NCI-H128 (cell line): ENCODE results near the gene GLIS1.

Source experiments
- DNase-seq: peaks from one replicate; lab custom pipeline; 2025; ENCODE audit not compliant: unreplicated experiment; lab: John Stamatoyannopoulos, UW

GLIS1 gene

DNA sequence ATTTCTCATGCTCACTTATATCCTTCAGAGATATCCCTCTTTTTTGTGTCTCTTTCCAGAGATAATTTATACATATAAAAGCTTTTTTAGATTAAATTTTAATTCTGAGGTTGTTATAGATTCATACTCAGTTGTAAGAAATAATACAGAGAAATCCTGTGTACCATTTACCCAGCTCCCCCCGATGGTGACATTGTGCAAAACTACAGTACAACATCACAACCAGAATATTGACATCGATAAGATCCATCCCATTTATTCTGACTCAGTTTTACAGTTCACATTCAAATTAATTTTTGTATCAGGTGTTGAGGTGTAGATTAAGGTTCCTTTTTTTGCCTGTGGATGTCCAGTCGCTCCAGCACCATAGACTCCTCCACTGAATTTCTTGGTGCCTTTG is 265.5 kb downstream of the GLIS1 start:
- no peak for DNase-seq

DNA sequence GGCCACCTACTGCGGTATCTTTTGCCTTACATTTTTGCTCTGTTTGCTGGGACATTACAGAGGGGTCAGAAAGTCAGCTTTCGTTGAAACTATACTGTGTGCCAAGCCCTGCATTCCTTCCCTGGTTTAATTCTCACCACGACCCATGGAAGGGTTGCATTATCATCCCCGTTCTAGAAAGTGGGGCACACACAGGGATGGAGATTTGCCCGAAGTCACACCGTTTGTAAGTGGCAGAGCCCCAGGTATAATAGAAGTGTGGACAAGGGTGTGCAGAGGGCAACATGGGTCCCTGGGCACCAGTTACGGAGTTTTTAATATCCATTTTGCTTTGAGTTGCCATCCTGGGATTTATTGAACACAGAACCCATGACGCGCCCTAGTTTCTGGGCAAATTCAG is 268.0 kb downstream of the GLIS1 start:
- no peak for DNase-seq

DNA sequence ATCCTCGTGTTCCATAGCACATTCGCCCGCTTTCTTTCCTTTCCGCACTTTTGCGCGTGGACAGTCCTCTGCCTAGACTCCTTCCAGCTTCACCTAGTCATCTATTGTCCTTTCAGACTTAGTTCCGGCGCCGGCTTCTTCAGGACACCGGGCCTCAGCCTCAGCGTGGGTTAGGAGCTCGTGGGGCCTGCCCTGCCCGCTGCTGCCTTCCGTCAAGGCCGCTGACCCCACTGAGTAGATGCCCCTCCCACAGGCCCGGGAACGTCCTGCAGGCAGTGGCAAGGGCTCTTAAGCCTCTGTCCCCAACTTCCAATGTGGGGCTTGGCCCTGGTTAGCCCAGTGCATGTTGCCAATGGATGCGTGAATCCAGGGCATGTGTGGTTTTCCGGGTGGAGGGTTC is 268.4 kb downstream of the GLIS1 start:
- no peak for DNase-seq

DNA sequence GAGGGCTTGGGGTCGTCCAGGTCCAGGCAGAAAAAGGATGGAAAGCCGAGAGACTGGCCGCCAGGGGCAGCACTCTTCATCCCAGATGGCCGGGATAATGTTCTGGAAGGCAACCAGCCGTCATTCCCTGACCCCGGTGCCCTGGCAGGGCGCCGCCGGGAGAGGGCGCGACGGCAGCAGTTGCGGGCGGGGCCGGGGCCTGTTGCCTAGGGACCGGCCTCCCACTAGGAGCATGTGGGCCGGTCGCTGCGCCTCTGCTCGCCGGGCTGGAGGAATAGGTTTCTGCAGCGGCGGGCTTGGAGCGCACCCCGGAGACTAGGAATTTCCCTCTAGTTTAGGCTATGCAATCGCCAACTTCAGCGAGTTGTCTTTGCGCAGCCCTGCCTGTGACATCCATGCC is 268.8 kb downstream of the GLIS1 start:
- no peak for DNase-seq

DNA sequence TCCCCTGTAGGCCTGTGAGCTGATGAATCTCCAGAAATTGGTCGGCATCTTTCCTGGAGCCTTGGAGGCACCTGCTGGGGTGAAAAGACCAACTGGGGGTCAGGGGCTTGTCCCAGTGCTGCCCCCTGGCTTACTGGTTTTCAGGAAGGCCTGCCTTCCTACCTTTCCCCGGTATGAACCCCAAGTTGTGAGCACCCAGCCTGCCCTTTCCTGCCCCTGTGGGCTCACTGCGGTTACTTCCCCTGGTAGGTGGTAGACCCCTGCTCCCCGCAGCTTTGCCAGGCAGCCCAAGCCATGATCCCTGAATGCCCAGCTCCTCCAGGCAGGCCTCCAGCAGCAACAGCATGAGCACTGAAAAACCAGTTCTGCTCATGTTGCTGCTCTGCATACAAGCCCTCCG is 269.6 kb downstream of the GLIS1 start:
- no peak for DNase-seq

DNA sequence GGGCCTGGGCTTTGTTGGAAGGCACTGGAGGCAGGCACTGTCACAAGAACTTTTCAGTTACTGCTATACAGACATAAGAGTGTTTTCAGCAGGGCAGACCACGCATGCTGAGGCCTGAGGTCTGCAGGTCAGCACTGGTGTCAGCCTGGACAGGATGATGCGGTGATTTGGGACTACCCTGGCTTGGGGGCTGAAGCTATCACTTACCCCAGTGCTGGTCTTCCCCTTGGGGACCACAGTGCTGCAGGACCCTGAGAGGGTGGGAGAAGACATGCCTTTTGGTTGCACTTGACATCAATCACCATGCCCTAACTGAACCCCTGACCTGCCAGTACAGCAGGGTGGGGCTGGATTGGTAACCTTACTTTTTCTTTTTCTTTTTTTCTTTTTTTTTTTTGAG is 270.6 kb downstream of the GLIS1 start:
- DNase-seq, result no peak

DNA sequence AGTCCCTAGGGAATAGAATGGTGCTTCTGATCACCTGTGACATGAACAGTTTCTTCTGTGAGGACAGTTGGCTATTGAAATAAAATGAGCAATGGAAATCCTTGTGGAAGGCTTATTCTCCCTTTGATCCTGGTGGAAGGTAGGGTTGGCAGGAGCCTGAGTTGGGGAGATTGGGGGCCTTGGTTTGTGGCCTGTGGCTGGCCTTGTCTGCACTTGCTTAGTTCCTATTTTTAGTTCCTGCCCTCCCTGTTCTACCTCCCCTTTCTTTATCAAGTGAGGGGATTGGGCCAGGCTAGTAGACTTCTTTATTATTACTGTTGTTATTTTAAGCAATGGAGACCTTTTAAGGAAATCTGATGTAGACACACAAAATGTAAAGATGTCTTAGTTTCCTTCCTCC is 271.6 kb downstream of the GLIS1 start:
- no peak for DNase-seq

DNA sequence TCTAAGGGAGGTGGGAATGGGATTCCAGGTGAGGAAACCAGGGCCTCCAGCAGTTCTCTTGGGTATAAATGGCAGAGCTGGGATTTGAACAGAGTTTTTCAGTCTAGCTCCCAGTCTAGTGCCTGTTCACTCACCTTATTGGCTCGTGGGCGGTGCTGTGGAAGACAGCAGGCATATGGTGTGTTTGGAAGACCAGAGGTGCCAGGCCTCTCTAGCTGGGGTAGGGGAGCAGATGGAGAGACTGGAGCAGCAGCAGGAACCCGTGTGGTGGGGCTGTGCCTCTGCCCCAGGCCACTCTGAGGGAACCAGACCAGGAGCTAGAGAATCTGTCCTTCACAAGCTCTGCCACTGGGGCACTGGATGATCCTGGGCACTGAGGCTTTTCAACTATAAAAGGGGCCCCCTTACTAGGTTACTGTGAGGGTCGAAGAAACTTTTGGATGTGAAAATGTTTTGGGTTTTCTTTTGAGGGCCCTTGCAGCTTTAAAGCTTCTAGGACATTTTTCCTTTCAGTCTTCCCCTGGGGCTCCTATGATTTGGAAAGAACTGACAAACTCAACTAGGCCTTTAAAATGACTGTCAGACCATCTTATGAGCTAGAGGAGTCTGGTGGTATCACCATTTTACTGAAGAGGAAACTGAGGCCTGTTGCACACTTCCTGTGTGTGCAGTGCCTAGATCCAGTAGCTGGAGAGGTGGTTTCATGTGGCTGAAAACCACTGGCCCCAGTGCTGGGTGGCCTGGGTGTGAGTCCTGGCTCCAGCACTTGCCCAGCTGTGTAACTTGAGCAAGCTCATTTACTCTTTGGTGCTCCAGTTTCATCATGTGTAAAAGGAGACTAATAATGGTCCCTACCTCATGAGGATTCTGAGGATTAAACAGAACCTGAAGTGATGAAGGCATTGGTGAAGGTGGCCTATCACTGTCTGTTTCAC is 273.7 kb downstream of the GLIS1 start:
- DNase-seq, result no peak

DNA sequence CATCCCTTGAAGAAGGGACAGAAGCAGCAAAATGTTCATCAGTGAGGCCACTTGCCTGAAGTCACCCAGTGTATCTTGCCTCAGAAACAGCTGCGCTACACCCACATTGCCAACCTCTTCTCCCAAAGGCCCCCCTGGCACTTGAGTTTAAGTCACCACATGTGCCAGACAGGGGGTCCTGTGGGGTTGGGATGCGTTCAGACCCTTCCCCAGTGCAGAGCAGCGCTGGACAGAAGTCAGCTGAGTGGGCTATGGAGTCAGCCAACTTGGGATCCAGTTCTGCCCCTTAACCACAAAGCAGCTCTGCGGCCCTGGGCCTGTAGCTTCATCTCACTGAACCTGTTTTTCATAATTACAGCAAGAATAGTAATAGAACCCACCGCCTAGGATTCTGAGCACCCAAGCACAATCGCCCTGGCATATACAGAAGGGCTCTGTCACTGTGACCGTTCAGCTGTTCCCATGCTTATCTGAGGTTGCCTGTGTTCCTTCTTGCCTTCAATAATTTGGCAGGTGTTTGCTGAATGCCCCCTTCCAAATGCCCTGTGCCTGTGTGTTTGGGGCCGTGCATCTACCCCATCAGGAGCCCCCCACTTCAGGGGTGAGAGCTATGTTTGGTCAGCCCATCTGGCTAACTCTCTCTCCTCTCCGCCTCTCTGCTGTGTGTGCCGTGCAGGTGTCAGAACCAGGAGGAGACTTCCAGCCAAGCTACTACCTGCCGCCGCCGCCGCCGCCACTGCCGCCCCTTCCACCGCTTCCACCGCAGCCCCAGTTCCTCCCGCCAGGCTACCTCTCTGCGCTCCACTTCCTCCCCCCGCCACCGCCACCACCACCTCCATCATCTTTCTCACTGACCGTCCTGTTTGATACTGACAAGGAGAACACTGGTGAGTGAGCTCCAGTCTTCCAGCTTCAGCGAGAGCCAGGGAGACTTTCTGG is 274.7 kb downstream of the GLIS1 start:
- no peak for DNase-seq

DNA sequence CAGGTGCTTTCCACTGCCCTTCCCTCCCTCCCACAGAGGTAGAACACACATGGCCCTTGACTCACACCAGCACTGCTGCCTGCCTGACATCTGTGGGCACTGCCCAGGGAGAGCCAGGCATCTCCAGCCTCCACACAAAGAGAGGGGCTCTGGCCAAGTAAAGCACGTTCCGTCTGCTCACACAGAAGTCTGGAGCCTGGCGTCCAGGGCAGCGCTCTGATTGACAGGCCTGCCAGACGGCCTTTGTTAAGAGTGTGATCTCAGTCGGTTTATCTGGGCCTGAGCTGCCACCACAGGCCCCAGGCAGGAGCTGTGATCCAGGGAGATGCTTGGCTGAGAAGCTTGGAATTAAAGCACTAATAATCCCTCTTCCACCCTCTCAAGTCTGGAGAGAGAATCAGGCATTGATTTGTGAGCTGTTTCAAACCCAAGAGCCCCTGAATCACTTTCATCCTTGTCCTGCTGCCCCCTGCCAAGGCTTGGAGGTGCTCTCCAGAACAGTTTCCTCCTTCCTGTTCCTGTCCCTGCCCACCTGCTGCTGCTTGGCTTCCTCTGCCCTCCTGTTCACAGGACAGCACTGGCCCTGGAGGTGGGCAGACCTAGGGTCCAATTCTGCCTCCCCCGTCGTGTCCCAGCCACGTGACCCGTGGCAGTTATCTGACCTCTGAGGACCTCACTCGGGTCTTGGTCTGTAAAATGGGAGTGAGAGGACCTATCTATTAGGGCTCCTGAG is 276.0 kb downstream of the GLIS1 start:
- DNase-seq, result no peak

DNA sequence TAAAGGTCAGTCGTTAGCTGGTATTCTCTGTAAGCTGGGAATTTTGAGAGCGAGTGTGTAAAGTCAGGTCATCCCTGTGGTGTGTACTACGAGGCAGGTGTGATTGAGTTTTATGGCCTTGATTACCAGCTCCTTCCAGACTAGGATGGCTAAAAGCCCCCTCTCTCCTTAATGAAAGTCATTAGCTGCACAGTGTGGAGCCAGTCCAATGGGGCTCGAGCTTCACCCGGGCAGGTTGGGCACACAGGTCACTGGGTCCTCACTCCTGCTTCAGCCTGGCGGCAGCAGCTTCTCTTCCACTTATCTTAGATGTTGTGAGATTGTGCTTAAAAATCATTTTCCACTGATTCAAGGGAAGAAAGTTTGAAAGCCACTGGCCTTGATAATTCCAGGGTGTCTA is 276.8 kb downstream of the GLIS1 start:
- no peak for DNase-seq

DNA sequence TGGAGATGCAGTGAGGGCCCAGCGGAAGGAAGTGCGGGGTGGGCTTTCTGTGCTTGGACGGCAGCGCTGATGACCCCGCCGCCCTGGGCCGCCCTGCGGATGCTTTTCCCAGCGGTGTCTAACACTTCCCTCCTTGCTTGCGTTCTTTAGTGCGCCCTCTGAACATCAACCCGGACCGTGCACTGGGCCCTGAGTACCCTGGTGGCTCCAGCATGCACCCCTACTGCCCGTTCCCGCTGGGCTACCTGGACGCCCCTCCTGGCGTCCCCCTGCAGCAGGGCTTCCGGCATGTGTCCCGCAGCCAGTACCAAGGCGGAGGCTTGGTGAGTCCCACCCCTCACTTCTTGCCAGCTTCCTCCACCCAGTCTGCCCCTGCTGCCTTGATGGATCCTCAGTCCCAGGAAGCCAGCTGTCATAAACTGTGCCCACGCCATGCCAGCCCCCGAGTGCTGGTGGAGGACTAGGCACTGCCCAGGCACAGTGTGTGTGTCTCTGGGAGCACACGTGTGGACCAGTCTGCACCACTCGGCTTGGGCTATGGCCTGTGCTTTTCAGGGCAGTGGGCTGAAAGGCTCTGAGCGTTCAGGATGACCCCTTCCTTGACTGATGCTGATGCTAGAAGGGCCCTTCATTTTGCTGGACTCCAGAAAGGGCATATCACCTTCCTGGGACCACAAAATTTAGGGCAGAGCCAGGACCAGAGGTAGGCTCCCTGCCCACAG is 277.5 kb downstream of the GLIS1 start:
- no peak for DNase-seq

DNA sequence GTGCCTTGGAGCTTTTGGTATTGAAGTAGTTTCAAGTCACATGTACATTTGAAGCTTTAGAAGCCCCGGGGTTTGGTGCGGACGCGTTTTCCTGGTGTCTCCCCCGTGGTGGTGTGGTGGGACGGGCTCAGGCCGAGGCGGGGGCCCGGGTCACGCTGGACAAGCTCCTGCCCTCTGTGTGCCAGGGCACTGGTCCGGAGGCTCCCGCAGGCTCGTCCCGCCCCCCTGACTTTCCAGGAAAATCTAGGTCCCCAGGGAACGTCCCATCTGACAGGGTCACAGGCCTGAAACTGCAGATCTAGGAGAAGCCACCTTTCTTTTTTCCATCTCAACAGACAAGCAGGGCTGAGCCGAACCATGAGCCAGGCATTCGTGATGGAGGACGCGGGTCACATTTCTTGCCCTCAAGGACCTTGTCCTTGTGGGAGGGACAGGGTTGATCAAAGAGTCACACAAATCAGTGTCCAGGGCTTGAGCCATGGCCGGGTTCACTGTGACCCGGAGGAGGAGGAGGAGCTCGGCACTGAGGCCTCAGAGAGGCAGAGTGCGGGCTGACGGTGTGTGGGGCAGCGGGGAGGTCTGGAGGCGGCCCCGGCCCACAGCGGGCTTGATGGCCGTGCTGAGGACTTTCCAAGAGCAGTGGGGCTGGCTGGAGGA is 278.2 kb downstream of the GLIS1 start:
- no peak for DNase-seq

DNA sequence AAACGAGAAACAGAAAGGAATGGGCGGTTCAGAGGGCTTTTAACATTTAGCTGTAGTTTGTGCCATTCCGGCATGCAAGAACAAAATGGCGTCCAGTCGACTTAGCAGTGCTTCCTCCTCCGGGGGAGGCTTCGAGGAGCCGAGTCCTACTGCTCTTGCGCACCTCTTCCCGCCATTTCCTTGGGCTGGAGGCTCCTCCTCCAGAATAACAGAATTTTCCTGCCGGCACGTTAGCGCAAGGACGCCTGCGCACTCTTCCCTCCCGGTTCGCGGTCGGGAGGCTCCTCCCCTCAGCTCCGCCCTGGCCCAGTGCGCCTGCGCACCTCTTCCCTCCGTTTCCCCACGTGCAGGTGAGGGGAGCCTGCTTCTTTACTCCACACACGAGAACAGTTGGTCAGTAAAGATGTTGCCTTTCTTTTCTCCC is 278.7 kb downstream of the GLIS1 start:
- no peak for DNase-seq

DNA sequence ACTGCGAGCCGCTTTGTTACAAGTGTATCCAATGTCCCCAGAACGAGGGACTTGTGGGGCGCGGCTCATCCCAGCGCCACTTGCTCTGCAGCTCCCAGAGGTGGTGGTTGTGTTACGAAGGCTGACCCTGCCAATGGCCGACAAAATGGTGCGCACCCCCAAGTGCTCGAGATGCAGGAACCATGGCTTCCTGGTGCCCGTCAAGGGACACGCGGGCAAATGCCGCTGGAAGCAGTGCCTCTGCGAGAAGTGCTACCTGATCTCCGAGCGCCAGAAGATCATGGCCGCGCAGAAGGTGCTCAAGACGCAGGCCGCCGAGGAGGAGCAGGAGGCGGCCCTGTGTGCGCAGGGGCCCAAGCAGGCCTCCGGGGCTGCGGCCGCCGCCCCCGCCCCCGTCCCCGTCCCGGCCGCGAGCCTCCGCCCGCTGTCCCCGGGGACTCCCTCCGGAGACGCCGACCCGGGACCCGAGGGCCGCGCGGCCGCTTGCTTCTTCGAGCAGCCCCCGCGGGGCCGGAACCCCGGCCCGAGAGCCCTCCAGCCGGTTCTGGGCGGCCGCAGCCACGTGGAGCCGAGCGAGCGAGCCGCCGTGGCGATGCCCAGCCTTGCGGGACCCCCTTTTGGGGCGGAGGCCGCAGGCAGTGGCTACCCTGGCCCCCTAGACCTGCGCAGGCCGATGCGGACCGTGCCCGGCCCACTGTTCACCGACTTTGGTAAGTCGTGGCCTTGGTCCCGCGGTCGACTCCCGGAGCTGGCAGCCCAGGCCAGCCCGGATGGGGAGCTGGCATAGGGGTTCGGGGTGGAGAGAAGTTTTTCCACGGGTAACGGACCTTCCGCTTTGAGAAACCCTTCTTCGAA is 279.4 kb downstream of the GLIS1 start, which contains the start of gene DMRTB1:
Gene DMRTB1, plus strand, starts transcription at position 79 of the 855 bp plus-strand sequence. Its CDS starts 55 bp downstream, at position 134.
- DNase-seq, result no peak

DNA sequence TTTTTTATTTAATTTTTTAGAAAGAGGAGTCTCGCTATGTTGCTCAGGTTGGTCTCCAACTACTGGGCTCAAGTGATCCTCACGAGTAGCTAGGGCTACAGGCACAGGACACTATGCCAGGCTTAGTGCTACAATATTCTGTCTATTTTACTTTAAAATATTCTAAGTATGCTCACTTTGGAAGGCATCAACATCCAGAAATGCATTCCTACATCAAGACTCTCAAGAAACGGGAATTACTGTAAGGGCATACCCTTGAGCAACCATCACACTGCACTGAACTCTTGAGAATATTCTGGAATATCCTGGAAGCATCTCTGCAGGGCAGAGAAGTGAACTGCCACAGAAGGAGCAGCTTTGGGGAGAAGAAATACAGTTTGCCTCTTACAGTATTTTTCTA is 280.3 kb downstream of the GLIS1 start:
- DNase-seq, result no peak
